ENCODE measurements around the gene NUTF2. TPM values are rescaled to one million over a fixed set of nuclear protein-coding genes. Genes with fewer than 3 reads are reported as not detected.

The NUTF2 gene
- total and polyA plus RNA-seq, 2 experiments from 2014 or later, result 100 to 197 TPM

- no peaks in the 10 kb centered on the region for H3K36me3 ChIP-seq (replicated peaks; ENCODE audit: insufficient read depth, low read depth)
- no peak overlapping the region for H3K27ac ChIP-seq
- no peak for TF ChIP-seq EZH2 (IDR thresholded peaks at IDR 0.05; ENCODE audit: borderline replicate concordance)
- TF ChIP-seq, protein P1, sequence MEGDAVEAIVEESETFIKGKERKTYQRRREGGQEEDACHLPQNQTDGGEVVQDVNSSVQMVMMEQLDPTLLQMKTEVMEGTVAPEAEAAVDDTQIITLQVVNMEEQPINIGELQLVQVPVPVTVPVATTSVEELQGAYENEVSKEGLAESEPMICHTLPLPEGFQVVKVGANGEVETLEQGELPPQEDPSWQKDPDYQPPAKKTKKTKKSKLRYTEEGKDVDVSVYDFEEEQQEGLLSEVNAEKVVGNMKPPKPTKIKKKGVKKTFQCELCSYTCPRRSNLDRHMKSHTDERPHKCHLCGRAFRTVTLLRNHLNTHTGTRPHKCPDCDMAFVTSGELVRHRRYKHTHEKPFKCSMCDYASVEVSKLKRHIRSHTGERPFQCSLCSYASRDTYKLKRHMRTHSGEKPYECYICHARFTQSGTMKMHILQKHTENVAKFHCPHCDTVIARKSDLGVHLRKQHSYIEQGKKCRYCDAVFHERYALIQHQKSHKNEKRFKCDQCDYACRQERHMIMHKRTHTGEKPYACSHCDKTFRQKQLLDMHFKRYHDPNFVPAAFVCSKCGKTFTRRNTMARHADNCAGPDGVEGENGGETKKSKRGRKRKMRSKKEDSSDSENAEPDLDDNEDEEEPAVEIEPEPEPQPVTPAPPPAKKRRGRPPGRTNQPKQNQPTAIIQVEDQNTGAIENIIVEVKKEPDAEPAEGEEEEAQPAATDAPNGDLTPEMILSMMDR (IDR thresholded peaks at IDR 0.05; ENCODE audit: poor library complexity), result no peak
- TF ChIP-seq EZH2phosphoT487 (IDR thresholded peaks at IDR 0.05; ENCODE audit: low read depth, severe bottlenecking, unreplicated experiment), result no peak
- no peak overlapping the region for H2AFZ ChIP-seq
- peaks cover 4% of the 10 kb centered on the region for H3K4me1 ChIP-seq (ENCODE audit: insufficient read depth)
- no peak overlapping the region for H3K4me2 ChIP-seq
- H3K9me3 ChIP-seq (ENCODE audit: low read depth), result no peaks in the 10 kb centered on the region
- no peaks in the 10 kb centered on the region for H3K27me3 ChIP-seq
- no peaks in the 10 kb centered on the region for H3K9me2 ChIP-seq (replicated peaks; ENCODE audit: insufficient read depth)
- peaks cover 62% of the 10 kb centered on the region for H3K79me2 ChIP-seq
- peaks cover 22% of the 10 kb centered on the region for H4K20me1 ChIP-seq (ENCODE audit: insufficient read depth, poor library complexity, severe bottlenecking)
- H3K4me3 ChIP-seq, result no peak overlapping the region
- WGBS (ENCODE audit: low lambda C conversion rate, missing lambda C conversion rate), result 86% methylated on average over 7 of the region's 7 CpGs
- DNase-seq (ENCODE audit: low spot score), result peak; percentile 53
Measured at GRCh38 chr16:67915831-67916723, 69.3 kb downstream of the NUTF2 start.

DNA sequence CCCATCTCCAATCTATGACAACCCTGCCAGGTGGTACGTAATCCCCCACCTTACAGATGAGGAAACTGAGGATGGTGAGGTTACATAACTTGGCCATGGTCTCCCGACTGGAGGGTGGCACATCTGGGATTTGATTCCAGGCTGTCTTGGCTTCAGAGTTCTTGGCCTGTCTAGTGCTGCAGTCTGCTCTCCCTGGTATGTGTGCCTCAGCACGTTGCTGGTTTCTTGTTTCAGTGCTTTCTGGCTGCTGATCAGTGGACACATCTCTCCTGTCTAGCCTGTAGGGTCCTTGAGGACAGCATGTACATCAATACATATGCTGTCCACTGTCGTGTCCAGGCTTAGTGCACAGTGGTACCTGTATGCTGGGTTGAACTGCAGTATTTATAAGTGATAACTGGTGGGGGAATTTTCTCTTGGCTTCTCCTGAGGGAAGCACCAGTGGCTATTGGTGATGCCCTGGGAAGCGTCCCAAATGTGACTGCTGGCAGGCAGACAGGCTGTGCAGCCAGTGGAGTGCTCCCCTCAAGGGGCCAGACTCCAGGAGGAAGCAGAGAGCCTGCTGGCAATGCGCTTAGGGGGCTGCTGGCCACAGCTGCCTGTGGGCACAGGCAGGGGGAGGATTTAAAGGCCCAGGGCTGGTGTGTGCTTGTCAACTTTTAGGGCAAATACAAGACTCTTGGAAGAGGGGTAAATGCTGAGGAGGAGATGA is 70.6 kb downstream of the NUTF2 start:
- H3K4me1 ChIP-seq (ENCODE audit: insufficient read depth), result peaks cover 4% of the 10 kb centered on the region
- H4K20me1 ChIP-seq (ENCODE audit: insufficient read depth, poor library complexity, severe bottlenecking), result peaks cover 29% of the 10 kb centered on the region
- TF ChIP-seq, protein P1 (IDR thresholded peaks at IDR 0.05; ENCODE audit: poor library complexity), result no peak
- TF ChIP-seq EZH2 (IDR thresholded peaks at IDR 0.05; ENCODE audit: borderline replicate concordance) (no peak), EZH2phosphoT487 (IDR thresholded peaks at IDR 0.05; ENCODE audit: low read depth, severe bottlenecking, unreplicated experiment) (no peak)
- no peak for DNase-seq (ENCODE audit: low spot score)
- WGBS (ENCODE audit: low lambda C conversion rate, missing lambda C conversion rate), result 93% methylated on average over 6 of the region's 6 CpGs
- no peak overlapping the region for H3K4me3 ChIP-seq
- no peaks in the 10 kb centered on the region for H3K9me2 ChIP-seq (replicated peaks; ENCODE audit: insufficient read depth)
- no peak overlapping the region for H3K4me2 ChIP-seq
- H2AFZ ChIP-seq, result no peak overlapping the region
- peaks cover 56% of the 10 kb centered on the region for H3K79me2 ChIP-seq
- H3K36me3 ChIP-seq (replicated peaks; ENCODE audit: insufficient read depth, low read depth), result no peaks in the 10 kb centered on the region
- H3K9me3 ChIP-seq (ENCODE audit: low read depth), result no peaks in the 10 kb centered on the region
- H3K27me3 ChIP-seq, result no peaks in the 10 kb centered on the region
- peak overlapping the region; percentile 55 for H3K27ac ChIP-seq

DNA sequence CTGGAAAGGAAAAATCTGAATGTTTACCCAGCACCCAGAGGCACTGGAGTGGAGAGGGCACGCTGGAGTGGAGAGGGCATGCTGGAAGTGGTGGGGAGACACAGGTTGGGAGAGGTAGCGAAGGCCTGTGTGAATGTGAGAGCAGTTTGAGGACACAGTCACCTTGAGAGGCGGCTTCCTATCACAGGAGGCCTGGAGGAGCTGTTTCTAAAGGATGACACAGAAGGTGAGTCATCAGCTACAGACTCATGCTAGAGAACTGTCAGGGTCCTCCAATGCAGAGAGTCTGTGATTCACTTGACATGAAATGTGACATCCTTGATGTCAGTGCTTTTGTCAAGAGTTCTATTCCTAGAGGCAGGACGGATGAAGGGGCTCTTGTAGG is 71.1 kb downstream of the NUTF2 start:
- H3K4me3 ChIP-seq, result no peak overlapping the region
- DNase-seq (ENCODE audit: low spot score), result peak; percentile 77
- H2AFZ ChIP-seq, result no peak overlapping the region
- peaks cover 4% of the 10 kb centered on the region for H3K4me1 ChIP-seq (ENCODE audit: insufficient read depth)
- peak overlapping the region; percentile 55 for H3K27ac ChIP-seq
- peaks cover 56% of the 10 kb centered on the region for H3K79me2 ChIP-seq
- no peaks in the 10 kb centered on the region for H3K9me3 ChIP-seq (ENCODE audit: low read depth)
- no peaks in the 10 kb centered on the region for H3K27me3 ChIP-seq
- peaks cover 32% of the 10 kb centered on the region for H4K20me1 ChIP-seq (ENCODE audit: insufficient read depth, poor library complexity, severe bottlenecking)
- H3K36me3 ChIP-seq (replicated peaks; ENCODE audit: insufficient read depth, low read depth), result no peaks in the 10 kb centered on the region
- H3K4me2 ChIP-seq, result no peak overlapping the region
- H3K9me2 ChIP-seq (replicated peaks; ENCODE audit: insufficient read depth), result no peaks in the 10 kb centered on the region
- 82% methylated on average over 4 of the region's 4 CpGs for WGBS (ENCODE audit: low lambda C conversion rate, missing lambda C conversion rate)
- TF ChIP-seq EZH2phosphoT487 (IDR thresholded peaks at IDR 0.05; ENCODE audit: low read depth, severe bottlenecking, unreplicated experiment), result no peak
- TF ChIP-seq, protein P1 (IDR thresholded peaks at IDR 0.05; ENCODE audit: poor library complexity), result no peak
- TF ChIP-seq EZH2 (IDR thresholded peaks at IDR 0.05; ENCODE audit: borderline replicate concordance), result no peak

All from hepatocyte (in vitro differentiated cells).